NCI-H345 (cell line): ENCODE data around the gene ARHGEF16.

Experiments used
- DNase-seq: peaks from one replicate; lab custom pipeline; 2025; lab: John Stamatoyannopoulos, UW

ARHGEF16 gene

GRCh38 chr1:3482378-3482849 is 27.9 kb downstream of the ARHGEF16 start:
- no peak for DNase-seq

GRCh38 chr1:3483380-3483779 is 28.9 kb downstream of the ARHGEF16 start:
- no peak for DNase-seq

GRCh38 chr1:3483801-3484444 is 29.5 kb downstream of the ARHGEF16 start:
- DNase-seq: peak; percentile 38

- no peak for DNase-seq
Measured at GRCh38 chr1:3485016-3485415, 30.6 kb downstream of the ARHGEF16 start.

GRCh38 chr1:3488432-3488831 is 34.0 kb downstream of the ARHGEF16 start:
- no peak for DNase-seq

GRCh38 chr1:3490046-3490745 is 35.7 kb downstream of the ARHGEF16 start:
- DNase-seq: no peak

- DNase-seq: peak; percentile 64
Measured at GRCh38 chr1:3491291-3492246, 37.1 kb downstream of the ARHGEF16 start.

- no peak for DNase-seq
Measured at GRCh38 chr1:3492545-3493246, 38.2 kb downstream of the ARHGEF16 start.

GRCh38 chr1:3494321-3495308 is 40.1 kb downstream of the ARHGEF16 start:
- peak; percentile 39 for DNase-seq

- no peak for DNase-seq
Measured at GRCh38 chr1:3495776-3496745, 41.6 kb downstream of the ARHGEF16 start.

- no peak for DNase-seq
Measured at GRCh38 chr1:3496916-3497315, 42.5 kb downstream of the ARHGEF16 start.

GRCh38 chr1:3497521-3497920 is 43.1 kb downstream of the ARHGEF16 start:
- no peak for DNase-seq

- no peak for DNase-seq
Measured at GRCh38 chr1:3498246-3498930, 43.9 kb downstream of the ARHGEF16 start.

GRCh38 chr1:3498986-3499385 is 44.5 kb downstream of the ARHGEF16 start:
- DNase-seq: no peak

GRCh38 chr1:3499611-3500010 is 45.1 kb downstream of the ARHGEF16 start:
- no peak for DNase-seq

- no peak for DNase-seq
Measured at GRCh38 chr1:3500265-3500835, 45.9 kb downstream of the ARHGEF16 start.

GRCh38 chr1:3501437-3501836 is 47.0 kb downstream of the ARHGEF16 start:
- no peak for DNase-seq

- DNase-seq: peak; percentile 23
Measured at GRCh38 chr1:3501856-3502640, 47.6 kb downstream of the ARHGEF16 start.
